ENCODE results near the gene PYROXD2. TPM values are rescaled to one million over a fixed set of nuclear protein-coding genes. Genes with fewer than 3 reads are reported as not detected.

PYROXD2 gene
- total RNA-seq, 1 experiment from 2014 or later, result 2.3 TPM

- H3K9me3 ChIP-seq (ENCODE audit: control insufficient read depth, insufficient read depth, low read depth, low read length), result no peaks in the 10 kb centered on the region
- no TSS peak for BruUV-seq (replicated peaks)
- intact Hi-C loops (cut with micrococcal nuclease; ENCODE audit: unreplicated experiment) (no loop called here), in situ Hi-C loops (cut with HindIII; ENCODE audit: low pct_unique_long_range_greater_than_20kb, low sequenced_read_pairs) (no loop called here)
- no peak overlapping the region for H3K4me3 ChIP-seq (ENCODE audit: low read depth in 2 of 2, low read length in 2 of 2)
- no peaks in the 10 kb centered on the region; the same call in 1 of the 2 replicates for H3K36me3 ChIP-seq (ENCODE audit: control insufficient read depth, insufficient read depth, low read length)
- ATAC-seq, result no peak
- H3K27me3 ChIP-seq (ENCODE audit: control insufficient read depth, insufficient read depth, low read length), result no peaks in the 10 kb centered on the region
- ChIA-PET POLR2A (interaction anchor here (0.6 kb wide), 1 partner anchor 9 kb away, joined by 4 read pairs; no protein-coding TSS in a partner anchor), CTCF (no interaction called here)
- peaks cover 6% of the 10 kb centered on the region for H3K4me1 ChIP-seq (ENCODE audit: control insufficient read depth, insufficient read depth, low read length)
- no peak for DNase-seq (ENCODE audit: low read depth, low spot score)
- no peak for TF ChIP-seq POLR2AphosphoS5 (IDR thresholded peaks at IDR 0.05; ENCODE audit: low read depth, low read length)
- no peak for TF ChIP-seq TCF7L2 (IDR thresholded peaks at IDR 0.05; ENCODE audit: low read depth, low read length)
- no peak for TF ChIP-seq CTCF (IDR thresholded peaks at IDR 0.05)
- TF ChIP-seq SIN3A (IDR thresholded peaks at IDR 0.05; ENCODE audit: borderline replicate concordance, insufficient read depth, low read depth, low read length), result no peak
- H3K27ac ChIP-seq (ENCODE audit: low read length), result no peak overlapping the region
Measured at GRCh38 chr10:98410135-98410743, 4.7 kb downstream of the PYROXD2 start.

- intact Hi-C loops (cut with micrococcal nuclease; ENCODE audit: unreplicated experiment), result no loop called here
- in situ Hi-C loops (cut with HindIII; ENCODE audit: low pct_unique_long_range_greater_than_20kb, low sequenced_read_pairs), result no loop called here
- CTCF ChIA-PET, result interaction anchor here (0.5 to 0.6 kb wide), 2 partner anchors 70 to 874 kb away, joined by 4 to 6 read pairs; no protein-coding TSS in a partner anchor
Measured at GRCh38 chr10:98408799-98409198, 6.2 kb downstream of the PYROXD2 start.

DNA sequence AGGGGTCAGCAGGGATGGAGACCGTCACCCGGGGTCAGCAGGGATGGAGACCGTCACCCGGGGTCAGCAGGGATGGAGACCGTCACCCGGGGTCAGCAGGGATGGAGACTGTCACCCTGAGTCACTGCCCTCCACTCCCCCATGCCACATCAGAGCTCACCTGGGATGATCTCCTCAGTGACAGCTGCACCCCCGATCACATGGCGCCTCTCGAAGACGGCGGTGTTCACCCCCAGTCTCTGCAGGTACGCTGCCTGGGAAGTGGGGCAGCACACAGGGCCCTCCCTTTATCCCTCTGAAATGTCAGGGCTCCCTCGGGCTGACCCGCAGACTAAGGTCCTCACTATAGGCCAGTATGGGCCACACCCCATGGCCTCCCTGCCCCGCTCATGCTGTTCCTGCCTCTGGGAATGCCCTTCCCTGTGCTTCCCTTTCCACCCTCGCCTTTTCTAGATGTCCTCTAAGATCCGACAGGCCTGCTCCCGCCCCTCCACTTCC lies 7.2 kb downstream of the PYROXD2 start:
- in situ Hi-C loops (cut with HindIII; ENCODE audit: low pct_unique_long_range_greater_than_20kb, low sequenced_read_pairs), result no loop called here
- TF ChIP-seq POLR2AphosphoS5 (IDR thresholded peaks at IDR 0.05; ENCODE audit: low read depth, low read length), result no peak
- TF ChIP-seq TCF7L2 (IDR thresholded peaks at IDR 0.05; ENCODE audit: low read depth, low read length), result no peak
- no peak for TF ChIP-seq CTCF (IDR thresholded peaks at IDR 0.05)
- TF ChIP-seq, protein P1, sequence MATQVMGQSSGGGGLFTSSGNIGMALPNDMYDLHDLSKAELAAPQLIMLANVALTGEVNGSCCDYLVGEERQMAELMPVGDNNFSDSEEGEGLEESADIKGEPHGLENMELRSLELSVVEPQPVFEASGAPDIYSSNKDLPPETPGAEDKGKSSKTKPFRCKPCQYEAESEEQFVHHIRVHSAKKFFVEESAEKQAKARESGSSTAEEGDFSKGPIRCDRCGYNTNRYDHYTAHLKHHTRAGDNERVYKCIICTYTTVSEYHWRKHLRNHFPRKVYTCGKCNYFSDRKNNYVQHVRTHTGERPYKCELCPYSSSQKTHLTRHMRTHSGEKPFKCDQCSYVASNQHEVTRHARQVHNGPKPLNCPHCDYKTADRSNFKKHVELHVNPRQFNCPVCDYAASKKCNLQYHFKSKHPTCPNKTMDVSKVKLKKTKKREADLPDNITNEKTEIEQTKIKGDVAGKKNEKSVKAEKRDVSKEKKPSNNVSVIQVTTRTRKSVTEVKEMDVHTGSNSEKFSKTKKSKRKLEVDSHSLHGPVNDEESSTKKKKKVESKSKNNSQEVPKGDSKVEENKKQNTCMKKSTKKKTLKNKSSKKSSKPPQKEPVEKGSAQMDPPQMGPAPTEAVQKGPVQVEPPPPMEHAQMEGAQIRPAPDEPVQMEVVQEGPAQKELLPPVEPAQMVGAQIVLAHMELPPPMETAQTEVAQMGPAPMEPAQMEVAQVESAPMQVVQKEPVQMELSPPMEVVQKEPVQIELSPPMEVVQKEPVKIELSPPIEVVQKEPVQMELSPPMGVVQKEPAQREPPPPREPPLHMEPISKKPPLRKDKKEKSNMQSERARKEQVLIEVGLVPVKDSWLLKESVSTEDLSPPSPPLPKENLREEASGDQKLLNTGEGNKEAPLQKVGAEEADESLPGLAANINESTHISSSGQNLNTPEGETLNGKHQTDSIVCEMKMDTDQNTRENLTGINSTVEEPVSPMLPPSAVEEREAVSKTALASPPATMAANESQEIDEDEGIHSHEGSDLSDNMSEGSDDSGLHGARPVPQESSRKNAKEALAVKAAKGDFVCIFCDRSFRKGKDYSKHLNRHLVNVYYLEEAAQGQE (IDR thresholded peaks at IDR 0.05; ENCODE audit: insufficient read depth in 1 of 2, low read depth in 2 of 2, low read length in 1 of 2), result no peak
- TF ChIP-seq SIN3A (IDR thresholded peaks at IDR 0.05; ENCODE audit: borderline replicate concordance, insufficient read depth, low read depth, low read length), result no peak
- no TSS peak for BruUV-seq (replicated peaks)
- H3K27ac ChIP-seq (ENCODE audit: low read length), result no peak overlapping the region
- DNase-seq (ENCODE audit: low read depth, low spot score) (no peak), ATAC-seq (no peak)
- POLR2A ChIA-PET, result no interaction called here
- H3K4me1 ChIP-seq (ENCODE audit: control insufficient read depth, insufficient read depth, low read length), result no peaks in the 10 kb centered on the region
- CTCF ChIA-PET, result no interaction called here
- no peaks in the 10 kb centered on the region for H3K9me3 ChIP-seq (ENCODE audit: control insufficient read depth, insufficient read depth, low read depth, low read length)
- H3K27me3 ChIP-seq (ENCODE audit: control insufficient read depth, insufficient read depth, low read length), result no peaks in the 10 kb centered on the region
- intact Hi-C loops (cut with micrococcal nuclease; ENCODE audit: unreplicated experiment), result no loop called here
- no peak overlapping the region for H3K4me3 ChIP-seq (ENCODE audit: low read depth in 2 of 2, low read length in 2 of 2)
- H3K36me3 ChIP-seq (ENCODE audit: control insufficient read depth, insufficient read depth, low read length), result no peaks in the 10 kb centered on the region

More at GRCh38 chr10:98408799-98409198, 6.2 kb downstream of the PYROXD2 start:
- no peaks in the 10 kb centered on the region for H3K4me1 ChIP-seq (ENCODE audit: control insufficient read depth, insufficient read depth, low read length)
- H3K9me3 ChIP-seq (ENCODE audit: control insufficient read depth, insufficient read depth, low read depth, low read length), result no peaks in the 10 kb centered on the region
- DNase-seq (ENCODE audit: low read depth, low spot score) (no peak), ATAC-seq (no peak)
- H3K36me3 ChIP-seq (ENCODE audit: control insufficient read depth, insufficient read depth, low read length), result no peaks in the 10 kb centered on the region
- H3K4me3 ChIP-seq (ENCODE audit: low read depth in 2 of 2, low read length in 2 of 2), result no peak overlapping the region
- BruUV-seq (replicated peaks), result no TSS peak
- POLR2A ChIA-PET, result no interaction called here
- H3K27ac ChIP-seq (ENCODE audit: low read length), result no peak overlapping the region
- no peak for TF ChIP-seq SIN3A (IDR thresholded peaks at IDR 0.05; ENCODE audit: borderline replicate concordance, insufficient read depth, low read depth, low read length)
- no peaks in the 10 kb centered on the region for H3K27me3 ChIP-seq (ENCODE audit: control insufficient read depth, insufficient read depth, low read length)
